Chondrocyte (in vitro differentiated cells): ENCODE results near the gene RBM23. TPM values are rescaled to one million over a fixed set of nuclear protein-coding genes. Genes with fewer than 3 reads are reported as not detected.

Source experiments
- DNase-seq: peaks from one replicate; pipeline ENCODE4 v3.0.0; 2021; ENCODE audit warnings: mixed read lengths, low spot score
- H3K27ac Mint-ChIP-seq: one replicate; pipeline ENCODE4 v1.8.0; 2021; ENCODE audit warnings: mild to moderate bottlenecking, moderate library complexity, mixed read lengths; ENCODE audit not compliant: unreplicated experiment
- H3K27me3 Mint-ChIP-seq: 2 replicates; pipeline ENCODE4 v1.8.0; 2021; ENCODE audit warnings: low read depth, mixed read lengths
- H3K36me3 Mint-ChIP-seq: 2 replicates; pipeline ENCODE4 v1.8.0; 2021; ENCODE audit warnings: low read depth, mixed read lengths
- H3K4me1 Mint-ChIP-seq: 2 replicates; pipeline ENCODE4 v1.8.0; 2021; ENCODE audit warnings: low read depth, mild to moderate bottlenecking, mixed read lengths
- H3K4me3 Mint-ChIP-seq: one replicate; pipeline ENCODE4 v1.8.0; 2021; ENCODE audit warnings: mild to moderate bottlenecking, moderate library complexity, mixed read lengths; ENCODE audit not compliant: unreplicated experiment
- H3K9me3 Mint-ChIP-seq: 2 replicates; pipeline ENCODE4 v1.8.0; 2021; ENCODE audit warnings: low read depth, mixed read lengths
- CTCF ChIP-seq: fragments of 200-600 bp; sonication (generic); IDR thresholded peaks from 2 replicates; pipeline ENCODE4 v1.5.0; 2021; ENCODE audit warnings: antibody characterized with exemption, mild to moderate bottlenecking, moderate library complexity
- total RNA-seq: library from RNA; stranded (reverse); gene quantifications from 3 replicates; pipeline ENCODE4 v1.2.1, GENCODE V29; 2021

RBM23 gene
- total RNA-seq, 1 donor from 2014 or later, result 53.1 TPM

GRCh38 chr14:22929961-22930364 lies 11.0 kb upstream of the RBM23 start:
- no peak for TF ChIP-seq CTCF

GRCh38 chr14:22929104-22929960 lies 10.4 kb upstream of the RBM23 start, which contains the start of gene PRMT5:
Gene PRMT5 (minus strand): TSS chr14:22929376. CDS start chr14:22929361, 15 bp downstream.
- no peaks in the 10 kb centered on the region for H3K27me3 Mint-ChIP-seq
- no peak within 1 kb of the TSS for H3K27ac Mint-ChIP-seq
- no peaks in the 10 kb centered on the region for H3K9me3 Mint-ChIP-seq
- H3K36me3 Mint-ChIP-seq, result peaks cover 8% of the 10 kb centered on the region
- TF ChIP-seq CTCF, result no peak
- peak; percentile 98 for DNase-seq
- H3K4me3 Mint-ChIP-seq, result no peak within 1 kb of the TSS
- H3K4me1 Mint-ChIP-seq, result peaks cover 15% of the 10 kb centered on the region

More at GRCh38 chr14:22929961-22930364, 11.0 kb upstream of the RBM23 start:
- peaks cover 4% of the 10 kb centered on the region for H3K36me3 Mint-ChIP-seq
- H3K4me1 Mint-ChIP-seq, result peaks cover 15% of the 10 kb centered on the region
- H3K9me3 Mint-ChIP-seq, result no peaks in the 10 kb centered on the region
- no peaks in the 10 kb centered on the region for H3K27me3 Mint-ChIP-seq
- H3K27ac Mint-ChIP-seq, result no peak overlapping the region
- no peak for DNase-seq
- no peak overlapping the region for H3K4me3 Mint-ChIP-seq

- Mint-ChIP-seq H3K4me3 (no peak overlapping the region), H3K27ac (peak overlapping the region; percentile 25), H3K9me3 (no peaks in the 10 kb centered on the region), H3K4me1 (peaks cover 15% of the 10 kb centered on the region), H3K27me3 (no peaks in the 10 kb centered on the region), H3K36me3 (peaks cover 10% of the 10 kb centered on the region)
- DNase-seq, result no peak
- no peak for TF ChIP-seq CTCF
Observed at GRCh38 chr14:22928237-22929103, 9.5 kb upstream of the RBM23 start.

GRCh38 chr14:22926316-22926715 lies 7.4 kb upstream of the RBM23 start:
- Mint-ChIP-seq H3K9me3 (no peaks in the 10 kb centered on the region), H3K4me1 (peaks cover 15% of the 10 kb centered on the region), H3K36me3 (peaks cover 17% of the 10 kb centered on the region), H3K27ac (no peak overlapping the region), H3K4me3 (no peak overlapping the region), H3K27me3 (no peaks in the 10 kb centered on the region)
- no peak for DNase-seq
- no peak for TF ChIP-seq CTCF

- H3K27ac Mint-ChIP-seq, result no peak overlapping the region
- no peak for TF ChIP-seq CTCF
Observed at GRCh38 chr14:22925513-22925912, 6.6 kb upstream of the RBM23 start.

More at GRCh38 chr14:22925513-22925912, 6.6 kb upstream of the RBM23 start:
- H3K4me3 Mint-ChIP-seq, result no peak overlapping the region
- peaks cover 22% of the 10 kb centered on the region for H3K36me3 Mint-ChIP-seq
- H3K4me1 Mint-ChIP-seq, result peaks cover 15% of the 10 kb centered on the region
- no peaks in the 10 kb centered on the region for H3K9me3 Mint-ChIP-seq
- no peak for DNase-seq
- H3K27me3 Mint-ChIP-seq, result no peaks in the 10 kb centered on the region
